B cell (primary cell): ENCODE data around the gene UBTD1. TPM values are rescaled to one million over a fixed set of nuclear protein-coding genes. Genes with fewer than 3 reads are reported as not detected.

Experiments used
- ATAC-seq: fragments of 200-7000 bp; cut with Tn5 transposase; one replicate; pipeline ENCODE4 v1.10.0; 2021; ENCODE audit warnings: low read depth, mild to moderate bottlenecking, moderate number of reproducible peaks, moderate library complexity
- CTCF ChIA-PET: fragments of 350-600 bp; sonication (Branson Sonifier 250); formaldehyde crosslinking; loops from one replicate; lab custom pipeline; 2021; ENCODE audit warnings: antibody characterized with exemption, inconsistent platforms; lab: Charles Lee
- POLR2A ChIA-PET: fragments of 350-600 bp; sonication (Branson Sonifier 250); formaldehyde crosslinking; loops from one replicate; lab custom pipeline; 2021; ENCODE audit warnings: antibody characterized with exemption; lab: Charles Lee
- DNase-seq: peaks from one replicate; pipeline ENCODE4 v3.0.0; 2013
- H2AFZ ChIP-seq: 2 replicates; pipeline ENCODE4 v1.6.1; 2012; ENCODE audit warnings: mild to moderate bottlenecking, low read depth, low read length; ENCODE audit not compliant: insufficient read depth, poor library complexity, severe bottlenecking
- H3K27ac ChIP-seq, 2 donors: 1 replicate in 1 of 2; 2 replicates in 1 of 2; pipeline ENCODE4 v1.5.1; 2012 to 2013; ENCODE audit warnings: low read length in 2 of 2, mild to moderate bottlenecking in 2 of 2, moderate library complexity in 1 of 2
- H3K27me3 ChIP-seq, 4 experiments: fragments of 200-600 bp in 1 of 4; sonication (generic) in 1 of 4; replicated peaks in 1 of 4; 1 replicate in 2 of 4; 2 replicates in 2 of 4; pipeline versions ENCODE4 v1.6.1 to v1.7.0; 2013 to 2016; ENCODE audit warnings: low read length in 3 of 4, mild to moderate bottlenecking in 2 of 4, mixed read lengths in 1 of 4, moderate library complexity in 1 of 4; ENCODE audit not compliant: insufficient read depth in 4 of 4, control insufficient read depth in 3 of 4; ENCODE audit errors: control extremely low read depth in 1 of 4
- H3K36me3 ChIP-seq, 2 experiments: replicated peaks in 1 of 2; 1 replicate in 1 of 2; 2 replicates in 1 of 2; pipeline versions ENCODE4 v1.6.1 to v1.7.1; 2013; ENCODE audit warnings: low read length in 1 of 2; ENCODE audit not compliant: insufficient read depth in 2 of 2, control insufficient read depth in 1 of 2; ENCODE audit errors: control extremely low read depth in 1 of 2, extremely low read depth in 1 of 2
- H3K4me1 ChIP-seq, 2 donors: fragments of 200-600 bp in 1 of 2; sonication (generic) in 1 of 2; 1 replicate in 1 of 2; 2 replicates in 1 of 2; pipeline versions ENCODE4 v1.5.1 to v1.6.1; 2013 to 2017; ENCODE audit warnings: low read length in 2 of 2; ENCODE audit not compliant: control insufficient read depth in 2 of 2, insufficient read depth in 2 of 2
- H3K4me2 ChIP-seq: replicated peaks from 2 replicates; pipeline ENCODE3; 2012; ENCODE audit warnings: mild to moderate bottlenecking, low read depth, low read length; ENCODE audit not compliant: poor library complexity, severe bottlenecking
- H3K4me3 ChIP-seq, 5 experiments: fragments of 200-600 bp in 1 of 5; sonication (generic) in 1 of 5; 1 replicate in 3 of 5; 2 replicates in 2 of 5; pipeline versions ENCODE4 v1.5.1 to v1.7.0; 2011 to 2016; ENCODE audit warnings: low read length in 4 of 5, mild to moderate bottlenecking in 4 of 5, low read depth in 2 of 5, control low read depth in 1 of 5, moderate library complexity in 1 of 5; ENCODE audit not compliant: insufficient read depth in 1 of 5; ENCODE audit errors: control extremely low read depth in 1 of 5, extremely low read depth in 1 of 5
- H3K79me2 ChIP-seq: fragments of 200-600 bp; sonication (generic); one replicate; pipeline ENCODE4 v1.6.0; 2016; ENCODE audit warnings: low read length; ENCODE audit not compliant: control insufficient read depth, insufficient read depth
- H3K9ac ChIP-seq: fragments of 200-600 bp; sonication (generic); 2 replicates; pipeline ENCODE4 v1.6.1; 2017; ENCODE audit warnings: mild to moderate bottlenecking, low read length, moderate library complexity
- H3K9me3 ChIP-seq, 3 donors: one replicate each; pipeline versions ENCODE4 v1.6.1 to v1.7.1; 2013; ENCODE audit warnings: low read length in 2 of 3; ENCODE audit not compliant: control insufficient read depth in 2 of 3, insufficient read depth in 1 of 3; ENCODE audit errors: control extremely low read depth in 1 of 3
- H4K20me1 ChIP-seq: 2 replicates; pipeline ENCODE4 v1.6.0; 2012; ENCODE audit warnings: mild to moderate bottlenecking, low read length; ENCODE audit not compliant: insufficient read depth, control insufficient read depth, poor library complexity, severe bottlenecking
- H3K27ac Mint-ChIP-seq: one replicate; pipeline ENCODE4 v1.8.0; 2021; ENCODE audit warnings: mixed read lengths
- H3K27me3 Mint-ChIP-seq: one replicate; pipeline ENCODE4 v1.8.0; 2021; ENCODE audit warnings: mixed read lengths
- H3K4me1 Mint-ChIP-seq: one replicate; pipeline ENCODE4 v1.8.0; 2021; ENCODE audit warnings: mixed read lengths
- H3K4me3 Mint-ChIP-seq: one replicate; pipeline ENCODE4 v1.8.0; 2021; ENCODE audit warnings: mixed read lengths
- H3K9me3 Mint-ChIP-seq: one replicate; pipeline ENCODE4 v1.8.0; 2022; ENCODE audit warnings: mixed read lengths; ENCODE audit not compliant: insufficient read depth
- EZH2 ChIP-seq: IDR thresholded peaks from 2 replicates; pipeline ENCODE4 v1.6.1; 2012; ENCODE audit warnings: borderline replicate concordance, low read depth, mild to moderate bottlenecking, moderate library complexity, low read length; ENCODE audit not compliant: insufficient read depth, poor library complexity, severe bottlenecking
- WGBS: methylation state at CpG from one replicate; pipeline ENCODE4 v1.1.5; 2013; ENCODE audit warnings: missing lambda C conversion rate; ENCODE audit not compliant: insufficient coverage; 5-methylcytosine and 5-hydroxymethylcytosine counted together
- intact Hi-C: fragments of 100-400 bp; cut with micrococcal nuclease; formaldehyde crosslinking; loops from one replicate; pipeline ENCODE4 v1.10.0; 2022
- polyA plus RNA-seq: library from polyadenylated mRNA; depleted of rRNA; stranded (reverse); fragments of >200 nt; gene quantifications from 2 replicates; pipeline ENCODE4 v1.2.3, GENCODE V29; 2012
- total RNA-seq, 2 donors: library from RNA; stranded (reverse); fragments of 120-200 nt in 1 of 2; gene quantifications; 1 replicate in 1 of 2; 2 replicates in 1 of 2; pipeline versions ENCODE4 v1.2.3 to v1.2.4, GENCODE V29; 2013 to 2022
- TF ChIP-seq, protein P1 (sequence below): fragments of 200-600 bp; IDR thresholded peaks from one replicate; pipeline ENCODE4 v1.8.0; 2022; ENCODE audit warnings: antibody characterized with exemption, mild to moderate bottlenecking

UBTD1 gene
- total and polyA plus RNA-seq, 2 donors (not counting 1 experiment from before 2014, with no cell fraction given) = 1.3 to 1.8 TPM

DNA sequence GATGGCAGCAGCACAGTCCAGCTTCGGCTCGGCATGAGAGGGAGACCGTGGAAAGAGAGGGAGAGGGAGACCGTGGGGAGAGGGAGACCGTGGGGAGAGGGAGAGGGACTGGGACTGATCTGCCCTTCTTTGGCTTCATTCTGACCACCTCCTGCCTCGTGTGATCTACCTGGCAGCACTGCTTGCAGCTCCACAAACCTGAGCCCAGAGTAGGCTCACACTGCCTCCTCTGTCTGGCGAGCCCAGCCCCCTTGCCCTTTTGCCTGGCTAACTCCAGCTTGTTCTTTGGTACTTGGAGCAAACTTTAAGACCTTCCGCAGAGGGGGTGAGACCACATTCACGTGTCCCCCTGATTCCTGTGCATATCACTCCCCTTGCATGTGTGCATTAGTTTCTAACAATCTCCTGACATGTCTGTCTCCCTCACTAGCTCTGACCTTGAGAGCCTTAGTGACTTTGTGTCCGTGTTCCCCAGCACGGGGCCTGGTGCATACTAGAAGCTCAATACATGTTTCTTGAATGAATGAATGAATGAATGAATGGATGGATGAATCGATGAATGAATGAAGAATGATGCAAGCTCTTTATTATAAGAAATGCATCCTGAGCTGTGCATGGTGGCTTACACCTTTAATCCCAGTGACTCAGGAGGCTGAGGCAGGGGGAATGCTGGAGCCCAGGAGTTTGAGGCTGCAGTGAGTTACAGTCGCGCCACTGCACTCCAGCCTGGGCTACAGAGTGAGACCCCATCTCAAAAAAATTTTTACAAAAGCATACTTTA is 31.2 kb downstream of the UBTD1 start:
- TF ChIP-seq, protein P1, sequence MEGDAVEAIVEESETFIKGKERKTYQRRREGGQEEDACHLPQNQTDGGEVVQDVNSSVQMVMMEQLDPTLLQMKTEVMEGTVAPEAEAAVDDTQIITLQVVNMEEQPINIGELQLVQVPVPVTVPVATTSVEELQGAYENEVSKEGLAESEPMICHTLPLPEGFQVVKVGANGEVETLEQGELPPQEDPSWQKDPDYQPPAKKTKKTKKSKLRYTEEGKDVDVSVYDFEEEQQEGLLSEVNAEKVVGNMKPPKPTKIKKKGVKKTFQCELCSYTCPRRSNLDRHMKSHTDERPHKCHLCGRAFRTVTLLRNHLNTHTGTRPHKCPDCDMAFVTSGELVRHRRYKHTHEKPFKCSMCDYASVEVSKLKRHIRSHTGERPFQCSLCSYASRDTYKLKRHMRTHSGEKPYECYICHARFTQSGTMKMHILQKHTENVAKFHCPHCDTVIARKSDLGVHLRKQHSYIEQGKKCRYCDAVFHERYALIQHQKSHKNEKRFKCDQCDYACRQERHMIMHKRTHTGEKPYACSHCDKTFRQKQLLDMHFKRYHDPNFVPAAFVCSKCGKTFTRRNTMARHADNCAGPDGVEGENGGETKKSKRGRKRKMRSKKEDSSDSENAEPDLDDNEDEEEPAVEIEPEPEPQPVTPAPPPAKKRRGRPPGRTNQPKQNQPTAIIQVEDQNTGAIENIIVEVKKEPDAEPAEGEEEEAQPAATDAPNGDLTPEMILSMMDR = no peak
- no peak for TF ChIP-seq EZH2
- peaks cover 6% of the 10 kb centered on the region for H3K27me3 Mint-ChIP-seq
- Histone ChIP-seq H3K27me3 (no peaks in the 10 kb centered on the region), H3K4me3 (no peak overlapping the region), H2AFZ (no peak overlapping the region), H3K9me3 (no peaks in the 10 kb centered on the region), H3K36me3 (no peaks in the 10 kb centered on the region), H3K4me1 (no peaks in the 10 kb centered on the region), H4K20me1 (no peaks in the 10 kb centered on the region), H3K4me2 (no peak overlapping the region), H3K27ac (no peak overlapping the region), H3K9ac (no peak overlapping the region), H3K79me2 (no peaks in the 10 kb centered on the region)
- POLR2A ChIA-PET = no interaction called here
- H3K4me3 Mint-ChIP-seq = no peak overlapping the region
- H3K4me1 Mint-ChIP-seq = no peaks in the 10 kb centered on the region
- 86% methylated on average over 8 of the region's 14 CpGs for WGBS
- no peak for ATAC-seq
- CTCF ChIA-PET = interaction anchor here (1.4 kb wide), 1 partner anchor 24 kb away, joined by 3 read pairs; no protein-coding TSS in a partner anchor
- intact Hi-C loops = no loop called here
- peaks cover 2% of the 10 kb centered on the region for H3K9me3 Mint-ChIP-seq
- H3K27ac Mint-ChIP-seq = no peak overlapping the region
- no peak for DNase-seq

DNA sequence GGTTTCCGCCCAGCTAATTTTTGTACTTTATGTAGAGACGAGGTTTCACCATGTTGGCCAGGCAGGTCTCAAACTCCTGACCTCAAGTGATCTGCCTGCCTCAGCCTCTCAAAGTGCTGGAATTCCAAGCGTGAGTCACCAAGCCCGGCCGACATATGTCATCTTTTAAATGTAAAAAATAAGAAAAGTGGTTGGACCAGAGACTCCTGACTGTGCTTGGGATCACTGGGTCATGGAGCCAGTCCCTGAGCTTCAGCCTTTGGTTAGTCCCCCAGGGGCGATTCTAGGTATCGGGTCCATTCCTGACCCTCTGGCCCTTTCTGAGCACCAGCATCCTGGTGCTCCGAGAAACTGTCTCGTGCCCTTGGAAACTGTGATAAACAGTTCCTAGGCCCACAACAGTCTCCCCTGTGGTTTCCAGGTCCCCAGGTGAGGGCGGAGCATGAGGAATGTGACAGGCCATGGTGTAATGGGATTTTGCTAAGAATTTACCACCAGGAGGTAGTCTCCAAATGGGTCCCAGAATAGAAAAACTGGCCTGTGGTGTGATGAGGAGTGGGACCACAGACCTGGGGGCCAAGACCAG is 32.8 kb downstream of the UBTD1 start:
- Histone ChIP-seq H3K4me3 (no peak overlapping the region), H3K9ac (no peak overlapping the region), H3K27ac (no peak overlapping the region), H3K9me3 (no peaks in the 10 kb centered on the region), H3K27me3 (no peaks in the 10 kb centered on the region), H3K4me2 (no peak overlapping the region), H3K79me2 (no peaks in the 10 kb centered on the region), H2AFZ (no peak overlapping the region), H3K36me3 (no peaks in the 10 kb centered on the region), H4K20me1 (no peaks in the 10 kb centered on the region), H3K4me1 (no peaks in the 10 kb centered on the region)
- no peak overlapping the region for H3K4me3 Mint-ChIP-seq
- DNase-seq (no peak), ATAC-seq (no peak)
- ChIA-PET CTCF (no interaction called here), POLR2A (no interaction called here)
- H3K27me3 Mint-ChIP-seq = no peaks in the 10 kb centered on the region
- H3K4me1 Mint-ChIP-seq = no peaks in the 10 kb centered on the region
- WGBS = 93% methylated on average over 7 of the region's 10 CpGs
- no peak overlapping the region for H3K27ac Mint-ChIP-seq
- intact Hi-C loops = no loop called here
- peaks cover 2% of the 10 kb centered on the region for H3K9me3 Mint-ChIP-seq
- TF ChIP-seq EZH2 = no peak
- TF ChIP-seq, protein P1 = no peak
